DMS53 treated with DMSO at 0.1 percent for 48 hours (cell line): ENCODE results near the gene ATP6AP1.

Source experiments
- DNase-seq: peaks from one replicate; lab custom pipeline; 2025; ENCODE audit not compliant: unreplicated experiment; lab: John Stamatoyannopoulos, UW

The ATP6AP1 gene

GRCh38 chrX:154446430-154446829 lies 18.0 kb downstream of the ATP6AP1 start:
- DNase-seq = no peak

- no peak for DNase-seq
These were observed 20.0 kb downstream of the ATP6AP1 start for GRCh38 chrX:154448484-154448883.

DNA sequence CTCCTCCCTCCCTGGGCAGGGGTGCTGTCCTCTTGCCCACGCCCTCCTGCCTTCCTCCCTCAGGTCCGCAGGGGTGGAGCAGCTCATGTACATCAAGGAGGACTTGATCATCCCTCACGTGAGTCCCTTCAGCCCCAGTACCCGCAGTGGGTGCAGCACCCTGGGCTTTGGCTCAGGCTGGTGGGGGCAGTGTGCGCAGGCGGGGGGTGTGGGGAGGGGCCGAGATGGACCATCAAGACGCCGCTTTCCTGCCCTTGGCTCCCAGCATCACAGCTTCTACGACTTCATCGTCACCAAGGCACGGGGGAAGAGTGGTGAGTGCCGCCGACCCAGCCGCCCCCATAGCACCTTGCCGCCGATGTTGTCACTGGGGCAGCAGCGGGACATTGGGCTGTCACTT lies 21.1 kb downstream of the ATP6AP1 start:
- DNase-seq = no peak

DNA sequence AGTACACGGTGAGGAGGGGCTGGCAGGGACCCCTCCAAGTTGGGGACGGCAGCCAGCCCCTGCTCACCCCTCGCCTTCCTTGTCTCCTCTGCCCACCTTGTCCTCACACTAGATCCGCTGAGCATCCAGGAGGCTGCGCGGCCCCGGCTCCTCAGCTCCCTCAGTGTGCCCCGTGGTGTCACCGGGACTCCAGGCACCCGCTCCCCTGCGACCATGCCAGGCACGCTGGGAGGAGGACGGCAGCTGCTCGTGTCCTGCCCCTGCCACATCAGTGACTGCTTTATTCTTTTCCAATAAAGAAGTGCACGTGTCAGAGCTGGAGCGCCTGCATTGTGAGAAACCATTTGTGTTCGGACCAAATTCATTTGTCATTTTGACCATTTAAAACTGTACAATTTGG lies 21.8 kb downstream of the ATP6AP1 start:
- DNase-seq = no peak

GRCh38 chrX:154452823-154453222 lies 24.3 kb downstream of the ATP6AP1 start:
- no peak for DNase-seq

- peak; percentile 42 for DNase-seq
These were observed 29.1 kb downstream of the ATP6AP1 start for GRCh38 chrX:154457491-154458115.

- no peak for DNase-seq
These were observed 29.9 kb downstream of the ATP6AP1 start, which contains the start of gene PLXNA3 for GRCh38 chrX:154458116-154458953. PLXNA3 (plus strand) TSS chrX:154458281; CDS start chrX:154460184, 1,903 bp downstream.

GRCh38 chrX:154458954-154459778 lies 30.7 kb downstream of the ATP6AP1 start:
- DNase-seq = no peak

DNA sequence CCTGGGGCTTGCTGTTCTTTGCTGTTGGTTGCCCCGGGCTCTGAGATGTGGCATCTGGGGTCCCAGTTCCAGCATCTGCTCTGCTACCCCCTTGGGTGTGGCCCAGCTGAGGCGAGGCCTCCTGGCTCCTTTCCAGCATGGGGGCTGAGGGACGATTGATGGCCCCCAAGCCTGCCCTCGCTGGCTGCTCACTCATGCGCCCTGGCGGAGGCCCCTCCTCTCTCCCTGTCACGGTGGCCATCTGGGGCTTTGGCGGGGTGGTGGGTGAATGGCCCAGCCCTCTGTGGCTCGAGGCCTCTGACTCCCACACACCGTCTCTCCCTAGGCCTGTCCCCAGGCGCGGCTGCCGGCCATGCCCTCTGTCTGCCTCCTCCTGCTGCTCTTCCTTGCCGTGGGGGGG lies 31.4 kb downstream of the ATP6AP1 start:
- no peak for DNase-seq

DNA sequence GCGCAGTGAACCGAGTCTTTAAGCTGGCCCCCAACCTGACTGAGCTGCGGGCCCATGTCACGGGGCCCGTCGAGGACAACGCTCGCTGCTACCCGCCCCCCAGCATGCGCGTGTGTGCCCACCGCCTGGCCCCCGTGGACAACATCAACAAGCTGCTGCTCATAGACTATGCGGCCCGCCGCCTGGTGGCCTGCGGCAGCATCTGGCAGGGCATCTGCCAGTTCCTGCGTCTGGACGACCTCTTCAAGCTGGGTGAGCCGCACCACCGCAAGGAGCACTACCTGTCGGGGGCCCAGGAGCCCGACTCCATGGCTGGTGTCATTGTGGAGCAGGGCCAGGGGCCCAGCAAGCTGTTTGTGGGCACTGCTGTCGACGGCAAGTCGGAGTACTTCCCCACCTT lies 31.8 kb downstream of the ATP6AP1 start:
- no peak for DNase-seq

- no peak for DNase-seq
These were observed 33.9 kb downstream of the ATP6AP1 start for GRCh38 chrX:154462396-154462795.

DNA sequence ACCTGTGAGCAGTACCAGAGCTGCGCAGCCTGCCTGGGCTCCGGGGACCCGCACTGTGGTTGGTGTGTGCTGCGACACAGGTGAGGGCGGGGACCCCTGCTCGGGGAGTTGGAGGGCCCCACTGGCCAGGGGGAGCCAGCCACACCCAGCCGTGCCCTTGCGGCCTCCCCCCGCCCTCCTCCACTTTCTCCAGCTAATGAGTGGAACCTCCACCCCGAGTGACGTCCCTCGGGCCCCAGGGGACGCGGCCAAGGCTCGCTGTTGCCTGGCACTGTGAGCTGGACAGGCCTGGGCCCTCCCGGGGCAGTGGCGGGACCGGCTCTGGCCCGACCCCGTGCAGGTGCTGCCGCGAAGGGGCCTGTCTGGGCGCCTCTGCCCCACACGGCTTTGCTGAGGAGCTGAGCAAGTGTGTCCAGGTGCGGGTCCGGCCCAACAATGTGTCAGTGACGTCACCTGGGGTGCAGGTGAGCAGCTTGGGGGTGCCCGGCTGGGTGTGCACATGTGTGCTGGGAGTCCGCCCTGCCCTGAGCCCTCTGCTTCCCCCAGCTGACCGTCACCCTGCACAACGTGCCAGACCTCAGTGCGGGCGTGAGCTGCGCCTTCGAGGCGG lies 35.2 kb downstream of the ATP6AP1 start:
- DNase-seq = no peak

GRCh38 chrX:154464806-154465365 lies 36.4 kb downstream of the ATP6AP1 start:
- no peak for DNase-seq

DNA sequence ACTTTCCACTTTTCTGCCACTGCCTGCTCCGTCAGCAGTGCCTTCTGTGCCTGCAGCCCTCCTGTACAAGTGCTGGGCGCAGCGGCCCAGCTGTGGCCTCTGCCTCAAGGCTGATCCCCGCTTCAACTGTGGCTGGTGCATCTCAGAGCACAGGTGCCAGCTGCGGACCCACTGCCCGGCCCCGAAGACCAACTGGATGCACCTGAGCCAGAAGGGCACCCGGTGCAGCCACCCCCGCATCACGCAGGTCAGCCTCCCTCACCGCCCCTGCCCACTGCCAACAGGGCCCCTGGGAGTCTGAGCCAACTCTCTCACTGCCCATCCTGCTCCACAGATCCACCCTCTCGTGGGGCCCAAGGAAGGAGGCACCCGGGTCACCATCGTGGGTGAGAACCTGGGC lies 37.1 kb downstream of the ATP6AP1 start:
- DNase-seq = no peak

DNA sequence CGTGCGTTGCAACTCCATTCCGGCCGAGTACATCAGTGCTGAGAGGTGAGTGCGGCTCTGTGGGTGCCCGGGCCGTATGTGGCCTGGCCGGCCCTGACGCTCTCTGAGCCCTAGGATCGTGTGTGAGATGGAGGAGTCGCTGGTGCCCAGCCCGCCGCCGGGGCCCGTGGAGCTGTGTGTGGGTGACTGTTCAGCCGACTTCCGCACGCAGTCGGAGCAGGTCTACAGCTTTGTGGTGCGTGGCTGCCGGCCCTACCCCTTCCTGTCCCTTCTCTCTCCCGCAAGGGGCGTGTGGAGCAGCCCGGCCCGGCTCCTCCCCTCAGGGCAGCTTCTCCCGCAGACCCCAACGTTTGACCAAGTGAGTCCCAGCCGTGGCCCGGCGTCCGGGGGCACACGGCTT lies 37.6 kb downstream of the ATP6AP1 start:
- DNase-seq = no peak

- no peak for DNase-seq
These were observed 38.4 kb downstream of the ATP6AP1 start for GRCh38 chrX:154466907-154467306.

DNA sequence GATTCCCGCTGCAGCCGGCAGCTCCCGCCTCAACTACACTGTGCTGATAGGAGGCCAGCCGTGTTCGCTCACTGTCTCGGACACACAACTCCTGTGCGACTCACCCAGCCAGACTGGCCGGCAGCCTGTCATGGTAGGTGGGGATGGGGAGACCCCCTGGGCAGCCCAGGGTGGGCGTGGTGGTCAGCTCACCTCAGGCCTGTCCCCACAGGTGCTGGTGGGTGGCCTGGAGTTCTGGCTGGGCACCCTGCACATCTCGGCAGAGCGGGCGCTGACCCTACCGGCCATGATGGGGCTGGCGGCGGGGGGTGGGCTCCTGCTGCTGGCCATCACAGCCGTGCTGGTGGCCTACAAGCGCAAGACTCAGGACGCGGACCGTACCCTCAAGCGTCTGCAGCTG lies 39.1 kb downstream of the ATP6AP1 start:
- no peak for DNase-seq

DNA sequence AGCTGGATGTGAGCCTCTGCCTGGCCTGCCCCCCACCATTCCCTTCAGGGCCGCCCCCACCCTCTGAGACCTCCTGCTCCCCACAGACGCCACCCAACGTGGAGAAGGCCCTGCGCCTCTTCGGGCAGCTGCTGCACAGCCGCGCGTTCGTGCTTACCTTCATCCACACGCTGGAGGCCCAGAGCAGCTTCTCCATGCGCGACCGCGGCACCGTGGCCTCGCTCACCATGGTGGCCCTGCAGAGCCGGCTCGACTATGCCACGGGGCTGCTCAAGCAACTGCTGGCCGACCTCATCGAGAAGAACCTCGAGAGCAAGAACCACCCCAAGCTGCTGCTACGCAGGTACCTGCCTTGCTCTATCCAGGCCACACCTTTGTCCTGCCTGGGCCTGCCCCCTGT lies 39.7 kb downstream of the ATP6AP1 start:
- DNase-seq = no peak

GRCh38 chrX:154469114-154469513 lies 40.6 kb downstream of the ATP6AP1 start:
- DNase-seq = no peak

DNA sequence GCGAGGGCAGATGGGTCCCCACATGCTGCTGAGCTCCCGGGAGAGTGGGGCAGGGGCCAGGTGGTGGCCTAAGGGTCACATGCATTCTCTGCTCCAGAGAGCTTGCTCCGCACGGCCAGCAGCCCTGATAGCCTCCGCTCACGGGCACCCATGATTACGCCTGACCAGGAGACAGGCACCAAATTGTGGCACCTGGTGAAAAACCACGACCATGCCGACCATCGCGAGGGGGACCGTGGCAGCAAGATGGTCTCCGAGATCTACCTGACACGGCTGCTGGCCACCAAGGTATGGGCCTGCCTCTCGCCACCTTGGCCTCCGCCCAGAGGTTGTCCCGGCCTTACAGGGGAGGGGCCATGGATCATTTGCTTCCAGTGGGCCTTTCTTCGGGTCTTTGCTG lies 41.4 kb downstream of the ATP6AP1 start:
- DNase-seq = no peak

DNA sequence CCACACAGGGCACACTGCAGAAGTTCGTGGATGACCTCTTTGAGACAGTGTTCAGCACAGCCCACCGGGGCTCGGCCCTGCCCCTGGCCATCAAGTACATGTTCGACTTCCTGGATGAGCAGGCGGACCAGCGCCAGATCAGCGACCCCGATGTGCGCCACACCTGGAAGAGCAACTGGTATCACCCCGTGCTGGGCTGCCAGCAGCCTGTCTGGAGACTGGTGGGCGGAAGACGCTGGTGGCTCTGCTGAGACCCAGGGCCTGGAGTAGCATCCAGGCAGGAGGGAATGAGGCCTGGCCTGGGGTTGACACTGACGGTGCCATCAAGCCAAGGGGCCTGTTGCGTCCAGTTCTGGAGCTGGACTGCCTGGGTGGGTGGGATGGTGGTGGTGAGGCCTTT lies 42.0 kb downstream of the ATP6AP1 start:
- no peak for DNase-seq
